ENCODE results near the gene PTPRT.

- TF ChIP-seq EP300 (IDR thresholded peaks at IDR 0.05; ENCODE audit: borderline replicate concordance in 1 of 2, low read depth in 1 of 2, low read length in 1 of 2) (peak in 1 of 2 experiments; percentile 93; a peak in 2 of 4 replicates), IRF3 (IDR thresholded peaks at IDR 0.05; ENCODE audit: low read depth, low read length) (no peak), CTCF (IDR thresholded peaks at IDR 0.05) (no peak), FOXM1 (IDR thresholded peaks at IDR 0.05; ENCODE audit: low read depth) (no peak), TCF12 (IDR thresholded peaks at IDR 0.05) (no peak), TAF1 (IDR thresholded peaks at IDR 0.05; ENCODE audit: borderline replicate concordance, low read depth, low read length) (no peak), FOSL2 (IDR thresholded peaks at IDR 0.05; ENCODE audit: borderline replicate concordance, low read depth) (no peak), YY1 (IDR thresholded peaks at IDR 0.05; ENCODE audit: low read depth) (no peak), ZBTB33 (IDR thresholded peaks at IDR 0.05; ENCODE audit: borderline replicate concordance, low read depth) (no peak), GATA2 (CRISPR knock-in tag; IDR thresholded peaks at IDR 0.05) (peak; percentile 82), REST (IDR thresholded peaks at IDR 0.05; ENCODE audit: low read depth, low read length) (no peak), PBX3 (IDR thresholded peaks at IDR 0.05) (no peak)
Observed at GRCh38 chr20:42051921-42052320, 1137.8 kb downstream of the PTPRT start.

Measured in SK-N-SH (cell line).